AG04450 (cell line): Measurements from ENCODE around the gene B9D1. TPM values are rescaled to one million over a fixed set of nuclear protein-coding genes. Genes with fewer than 3 reads are reported as not detected.

Experiments used
- CTCF ChIA-PET: fragments of 300-600, 350-600 bp; formaldehyde crosslinking; extraction: SDS; loops from one replicate; lab custom pipeline; 2022; ENCODE audit warnings: antibody characterized with exemption, inconsistent platforms; lab: Charles Lee
- POLR2A ChIA-PET: fragments of 350-600 bp; formaldehyde crosslinking; extraction: SDS; loops from one replicate; lab custom pipeline; 2021; ENCODE audit warnings: antibody characterized with exemption, inconsistent platforms; lab: Yijun Ruan, JAX
- DNase-seq: peaks from one replicate; pipeline ENCODE4 v3.0.0-alpha.2; 2011; ENCODE audit warnings: low read depth, low spot score
- H3K27ac ChIP-seq: one replicate; pipeline ENCODE4 v1.5.1; 2012; ENCODE audit warnings: low read depth, low read length, control low read depth
- H3K27me3 ChIP-seq: one replicate; pipeline ENCODE4 v1.6.0; 2012; ENCODE audit warnings: low read length; ENCODE audit not compliant: control insufficient read depth, insufficient read depth
- H3K4me3 ChIP-seq: 2 replicates; pipeline ENCODE4 v1.5.1; 2011; ENCODE audit warnings: mild to moderate bottlenecking, low read depth, low read length, control low read depth
- H3K9me3 ChIP-seq: 2 replicates; pipeline ENCODE4 v1.5.1; 2012; ENCODE audit warnings: low read length; ENCODE audit not compliant: control insufficient read depth, insufficient read depth
- CTCF ChIP-seq: IDR thresholded peaks from 2 replicates; pipeline ENCODE4 v1.5.1; 2011; ENCODE audit warnings: low read depth, low read length, control low read depth, inconsistent platforms
- polyA plus RNA-seq: library from polyadenylated mRNA; depleted of rRNA; stranded (reverse); fragments of >200 nt; gene quantifications from 2 replicates; pipeline ENCODE4 v1.2.3, GENCODE V29; 2011

Gene B9D1
- polyA plus RNA-seq, 1 experiment = 35.2 TPM

GRCh38 chr17:19388791-19389785, 26.6 kb upstream of the B9D1 start:
- ChIA-PET POLR2A (interaction anchor here (3.2 to 4.7 kb wide), 2 partner anchors 11 to 59 kb away, joined by 19 to 52 read pairs; partner anchors contain the start of gene MAPK7), CTCF (interaction anchor here (0.7 to 2.9 kb wide), 3 partner anchors 18 to 58 kb away, joined by 3 to 16 read pairs (median 3); partner anchors contain the start of gene B9D1)
- Histone ChIP-seq H3K27ac (peak overlapping the region; percentile 22), H3K4me3 (no peak overlapping the region), H3K9me3 (no peaks in the 10 kb centered on the region), H3K27me3 (no peaks in the 10 kb centered on the region)
- DNase-seq = no peak
- TF ChIP-seq CTCF = no peak

- ChIA-PET CTCF (interaction anchor here (2.9 kb wide), 1 partner anchor 59 kb away, joined by 16 read pairs; no protein-coding TSS in a partner anchor), POLR2A (interaction anchor here (0.7 to 4.7 kb wide), 4 partner anchors 10 to 340 kb away, joined by 3 to 52 read pairs (median 11); partner anchors contain the start of gene MAPK7)
Measured at GRCh38 chr17:19387921-19388521, 25.5 kb upstream of the B9D1 start.

GRCh38 chr17:19386974-19387920, 24.7 kb upstream of the B9D1 start, which contains the start of gene MFAP4:
MFAP4 (minus strand) TSS chr17:19387190; CDS start chr17:19387155, 35 bp downstream.
- no peaks in the 10 kb centered on the region for H3K9me3 ChIP-seq
- H3K4me3 ChIP-seq = peak within 1 kb of the TSS; percentile 76
- ChIA-PET POLR2A (interaction anchor here (0.7 to 4.7 kb wide), 8 partner anchors 9 to 340 kb away, joined by 3 to 52 read pairs (median 4); partner anchors contain the start of genes B9D1 and MAPK7), CTCF (interaction anchor here (0.6 to 1.0 kb wide), 2 partner anchors 47 to 60 kb away, joined by 5 to 7 read pairs; no protein-coding TSS in a partner anchor)
- peak; percentile 88 for DNase-seq
- no peak for TF ChIP-seq CTCF
- no peaks in the 10 kb centered on the region for H3K27me3 ChIP-seq
- peak within 1 kb of the TSS; percentile 95 for H3K27ac ChIP-seq

More at GRCh38 chr17:19387921-19388521, 25.5 kb upstream of the B9D1 start:
- Histone ChIP-seq H3K27ac (peak overlapping the region; percentile 95), H3K9me3 (no peaks in the 10 kb centered on the region), H3K4me3 (no peak overlapping the region), H3K27me3 (no peaks in the 10 kb centered on the region)
- TF ChIP-seq CTCF = no peak
- no peak for DNase-seq
